Activated T-cell treated with anti-CD3 and anti-CD28 coated beads for 4 hours (primary cell): ENCODE measurements around the gene RPS8.
"Not testable (repeated sequence)": the region's sequence is repeated elsewhere in the genome, so short reads cannot be mapped to it uniquely, and the experiment has no call there.

Source experiments
- DNase-seq: peaks from one replicate; pipeline ENCODE4 v3.0.0-alpha.2; 2020

Gene RPS8

DNA sequence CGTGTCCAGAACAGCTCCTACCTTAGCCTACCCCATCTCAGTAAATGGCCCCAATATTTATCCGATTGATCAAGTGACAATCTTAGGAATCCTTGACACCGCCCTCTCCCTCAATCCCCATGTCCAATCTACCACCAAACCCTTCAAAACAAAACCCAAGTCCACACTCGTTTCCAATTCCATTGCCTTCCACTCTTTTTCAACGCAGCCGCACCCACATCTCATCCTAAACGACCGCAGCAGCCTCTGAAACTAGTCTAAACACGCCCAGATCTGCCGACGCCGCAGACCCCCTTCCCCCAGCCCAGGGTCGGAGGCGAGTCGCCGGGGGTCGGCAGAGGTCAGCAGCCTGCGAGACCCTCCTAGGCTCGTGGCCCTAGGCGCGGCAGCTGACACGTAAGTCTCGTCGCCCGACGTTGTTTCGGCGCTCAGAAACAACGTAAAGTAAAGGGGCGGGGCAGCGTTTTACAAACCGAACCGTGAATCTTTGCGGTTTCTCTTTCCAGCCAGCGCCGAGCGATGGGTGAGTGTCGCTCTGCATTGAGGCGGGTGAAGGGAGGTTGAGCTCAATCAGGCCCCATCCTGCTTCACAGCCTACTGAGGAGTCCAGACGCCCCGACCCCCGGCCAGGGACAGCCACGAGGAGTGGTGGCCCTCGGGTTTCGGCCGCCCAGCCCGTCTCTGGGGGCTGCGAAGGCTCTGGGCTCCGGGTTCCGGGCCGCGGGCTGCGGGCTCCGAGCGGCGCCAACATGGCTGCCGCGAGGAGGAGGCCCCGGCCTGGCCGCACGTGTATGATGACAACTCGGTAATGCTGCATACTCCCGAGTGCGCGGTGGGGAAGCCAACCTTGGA is at the start of gene RPS8:
TSS of gene RPS8 (plus strand) at position 463 of the 852 bp plus-strand sequence. CDS start at position 520, 57 bp downstream.
- peak; percentile 89 for DNase-seq

DNA sequence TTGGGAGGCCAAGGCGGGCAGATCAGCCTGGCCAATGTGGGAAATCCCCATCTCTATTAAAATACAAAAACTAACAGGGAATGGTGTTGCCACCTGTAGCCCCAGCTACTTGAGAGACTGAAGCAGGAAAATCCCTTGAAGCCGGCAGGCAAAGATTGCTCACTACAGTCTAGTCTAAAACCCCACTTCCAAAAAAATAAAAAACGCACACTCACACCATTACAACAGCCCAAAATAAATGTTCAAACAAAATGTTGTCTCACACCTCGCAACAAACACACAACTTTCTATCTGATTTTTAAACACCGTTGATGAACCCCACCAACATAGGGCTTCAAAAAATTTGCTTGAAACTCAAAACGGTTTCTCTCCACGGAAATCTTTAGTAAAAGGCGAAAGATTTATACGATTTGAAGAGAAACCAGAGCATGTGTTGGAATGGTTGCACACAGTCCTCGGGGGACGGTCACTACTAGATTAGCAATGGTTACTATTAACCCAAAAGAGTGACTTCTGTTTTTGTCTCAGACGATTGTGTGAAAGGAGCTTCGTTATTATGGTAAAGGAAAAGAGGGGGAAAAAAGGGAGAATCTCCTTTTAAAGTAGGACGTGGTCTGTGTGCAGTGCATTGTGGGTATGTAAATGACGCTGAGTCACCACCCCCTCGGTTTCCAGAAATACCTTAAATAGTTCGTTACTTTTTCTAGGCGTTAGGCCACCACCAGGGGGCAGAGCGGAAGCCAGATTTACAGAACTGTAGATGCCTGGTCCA is 44.4 kb upstream of the RPS8 start, which contains the start of gene RNU5D-1:
TSS of gene RNU5D-1 (minus strand) at position 430 of the 772 bp plus-strand sequence.
- peak; percentile 95 for DNase-seq

DNA sequence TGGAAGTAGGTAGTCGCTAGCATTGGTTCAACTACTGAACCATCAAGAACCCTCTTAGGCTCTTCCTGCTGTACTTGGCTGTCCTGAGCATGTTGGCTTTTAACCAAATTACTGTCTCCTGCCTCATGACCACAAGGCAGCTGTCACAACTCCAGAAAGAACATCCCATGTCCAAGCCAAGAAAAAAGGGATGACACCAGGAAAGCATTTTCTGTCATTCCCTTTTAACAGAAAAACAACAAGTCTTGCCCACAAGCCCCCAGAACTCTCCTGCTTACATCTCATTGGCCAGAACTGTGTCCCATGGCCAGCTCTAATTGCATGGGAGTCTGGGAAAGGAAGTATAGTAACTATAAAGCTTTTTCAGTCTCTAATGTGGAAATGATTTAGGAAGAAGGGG is 42.0 kb upstream of the RPS8 start:
- DNase-seq: no peak

DNA sequence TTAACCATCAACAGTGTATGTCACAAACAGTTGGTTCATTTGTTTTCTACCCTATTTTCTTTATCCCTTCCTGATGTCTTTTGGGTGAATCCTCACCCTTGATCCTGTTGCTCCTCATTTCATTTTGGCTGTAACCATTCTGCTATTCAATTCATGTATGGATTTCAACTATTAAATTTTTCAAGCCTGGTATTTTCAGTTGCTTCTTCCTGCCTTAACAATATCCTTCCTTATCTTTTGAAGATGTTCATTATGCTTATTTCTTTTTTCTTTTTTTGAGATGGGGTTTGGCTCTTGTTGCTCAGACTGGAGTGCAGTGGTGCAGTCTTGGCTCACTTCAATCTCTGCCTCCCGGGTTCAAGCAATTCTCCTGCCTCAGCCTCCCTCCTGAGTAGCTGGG is 41.6 kb upstream of the RPS8 start:
- no peak for DNase-seq

DNA sequence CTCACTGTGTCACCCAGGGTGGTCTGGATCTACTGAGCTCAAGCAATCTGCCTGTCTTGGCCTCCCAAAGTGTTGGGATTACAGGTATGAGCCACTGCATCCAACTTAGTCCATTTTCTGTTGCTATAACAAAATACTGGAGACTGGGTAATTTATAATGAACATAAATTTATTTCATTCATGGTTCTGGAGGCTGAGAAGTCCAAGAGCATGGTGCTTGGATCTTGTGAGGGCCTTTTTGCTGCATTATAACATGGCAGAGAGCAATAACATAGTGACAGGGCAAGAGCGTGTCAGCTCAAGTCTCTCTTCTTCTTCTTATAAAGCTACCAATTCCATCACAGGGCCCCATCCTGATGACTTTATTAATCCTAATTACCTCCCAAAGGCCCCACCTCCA is 39.3 kb upstream of the RPS8 start:
- no peak for DNase-seq

DNA sequence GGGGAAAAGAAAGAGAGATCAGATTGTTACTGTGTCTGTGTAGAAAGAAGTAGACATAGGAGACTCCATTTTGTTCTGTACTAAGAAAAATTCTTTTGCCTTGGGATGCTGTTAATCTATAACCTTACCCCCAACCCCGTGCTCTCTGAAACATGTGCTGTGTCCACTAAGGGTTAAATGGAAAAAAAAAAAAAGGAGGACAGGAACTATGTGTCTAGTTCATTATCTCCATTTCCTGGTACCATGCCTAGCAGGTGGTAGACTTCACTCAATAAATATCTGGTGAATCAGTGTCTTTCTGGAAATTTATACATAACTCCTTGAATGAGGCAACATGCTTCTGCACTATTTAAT is 36.4 kb upstream of the RPS8 start:
- DNase-seq: not testable (repeated sequence)

DNA sequence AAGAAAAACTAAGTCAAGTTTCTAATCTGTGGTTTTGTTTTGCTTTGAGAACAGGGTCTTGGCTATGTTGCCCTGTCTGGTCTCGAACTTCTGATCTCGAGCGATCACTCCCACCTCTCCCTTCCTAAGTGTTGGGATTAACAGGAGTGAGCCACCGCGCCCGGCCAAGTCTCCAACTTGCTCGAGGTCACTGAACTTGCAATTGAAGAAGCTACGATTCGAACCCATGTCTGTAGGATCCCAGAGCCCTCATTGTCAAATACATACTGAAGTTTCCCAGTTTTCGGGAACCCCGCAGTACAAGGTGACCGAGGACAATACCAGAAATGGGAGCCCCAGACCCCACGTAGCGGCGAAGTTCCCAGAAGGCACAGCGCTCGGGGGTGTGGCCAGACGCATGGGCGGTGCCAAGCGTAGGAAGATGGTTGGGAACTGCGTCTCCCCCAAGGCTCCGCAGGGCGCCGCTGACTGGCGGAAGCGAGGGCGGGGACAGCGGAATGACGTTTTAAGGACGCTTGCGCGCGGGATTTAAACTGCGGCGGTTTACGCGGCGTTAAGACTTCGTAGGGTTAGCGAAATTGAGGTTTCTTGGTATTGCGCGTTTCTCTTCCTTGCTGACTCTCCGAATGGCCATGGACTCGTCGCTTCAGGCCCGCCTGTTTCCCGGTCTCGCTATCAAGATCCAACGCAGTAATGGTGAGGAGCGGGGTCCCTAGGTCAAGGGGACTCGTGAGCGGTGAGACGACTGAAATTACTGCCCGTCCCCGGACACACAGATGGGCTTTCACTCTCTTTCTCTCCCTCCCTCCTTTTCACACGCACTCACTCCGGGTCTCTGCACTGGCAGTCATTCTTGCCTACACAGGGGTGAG is 35.8 kb upstream of the RPS8 start, which contains the start of gene KIF2C:
TSS of gene KIF2C (plus strand) at position 531 of the 872 bp plus-strand sequence. CDS start at position 627, 96 bp downstream.
- peak; percentile 96 for DNase-seq

DNA sequence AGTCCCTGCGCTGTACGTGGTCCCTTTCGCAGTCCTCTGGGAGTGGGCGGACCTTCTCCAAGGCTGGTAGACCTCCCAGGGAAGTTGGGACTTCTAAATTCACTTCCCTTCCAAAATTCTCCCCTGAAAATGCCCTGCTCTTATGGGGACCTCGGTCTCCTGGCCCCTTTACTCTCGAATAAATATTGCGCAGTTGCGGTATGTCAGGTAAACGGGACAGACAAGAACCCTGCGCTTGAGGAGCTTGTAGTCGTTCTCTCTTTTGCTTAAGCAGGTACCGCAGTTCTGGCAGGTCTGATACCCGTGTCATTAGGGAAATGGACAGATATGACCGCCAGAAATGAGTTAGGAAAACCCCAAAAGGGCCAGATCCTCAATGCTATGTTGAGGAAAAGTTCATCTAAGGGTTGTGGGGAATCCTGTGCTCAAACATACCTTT is 35.1 kb upstream of the RPS8 start:
- no peak for DNase-seq

DNA sequence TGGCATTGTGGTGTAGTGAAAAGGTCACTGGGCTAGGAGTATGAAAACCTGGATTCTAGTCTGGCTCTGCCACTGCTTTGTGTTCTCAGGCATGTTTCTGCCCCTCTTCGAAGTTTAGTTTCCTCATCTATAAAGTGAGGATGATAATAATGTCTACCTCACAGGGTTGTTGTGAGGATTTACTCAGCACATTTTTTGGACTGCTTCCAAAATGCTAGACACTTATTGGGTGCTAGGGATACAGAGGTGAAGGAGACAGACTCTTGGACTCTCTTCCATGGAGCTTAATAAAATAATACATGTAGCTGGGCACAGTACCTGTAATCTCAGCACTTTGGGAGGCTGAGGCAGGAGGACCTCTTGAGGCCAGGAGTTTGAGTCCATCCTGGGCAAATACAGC is 32.1 kb upstream of the RPS8 start:
- DNase-seq: no peak

DNA sequence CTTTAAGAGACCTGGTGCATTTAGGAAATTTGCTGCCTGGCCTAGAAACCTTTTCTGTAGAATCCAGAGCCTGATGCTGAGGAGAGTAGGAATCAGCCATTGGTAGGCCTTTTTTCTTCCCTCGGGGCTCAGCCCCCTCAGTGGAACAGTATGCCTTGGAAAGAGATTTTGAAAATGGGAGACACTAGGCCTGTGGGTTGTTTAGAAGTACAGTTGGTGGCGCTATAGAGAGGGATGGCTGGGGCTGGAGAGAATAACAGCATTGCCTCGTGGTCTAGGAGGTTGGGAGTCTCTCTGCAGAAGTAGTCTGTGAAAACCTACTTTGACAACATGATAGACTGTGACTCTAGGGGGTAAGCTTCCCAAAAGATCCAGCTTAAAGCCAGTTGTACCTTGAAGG is 27.5 kb upstream of the RPS8 start:
- no peak for DNase-seq

DNA sequence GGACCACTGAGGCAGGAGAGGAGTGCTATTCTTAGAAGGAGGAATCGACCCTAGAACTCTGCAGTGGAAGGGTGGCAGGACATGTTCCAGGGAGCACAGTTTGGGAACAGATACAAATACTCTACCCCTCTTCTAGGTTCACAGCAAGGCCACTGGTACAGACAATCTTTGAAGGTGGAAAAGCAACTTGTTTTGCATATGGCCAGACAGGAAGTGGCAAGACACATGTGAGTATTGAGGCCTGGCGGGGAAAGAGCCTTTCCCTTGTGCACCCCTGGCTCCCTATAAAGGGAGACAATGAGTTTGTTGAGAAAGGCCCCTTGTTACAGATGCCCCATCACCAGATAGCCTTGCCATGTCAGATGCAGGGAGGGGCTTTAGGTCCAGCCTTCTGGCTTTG is 17.9 kb upstream of the RPS8 start:
- DNase-seq: no peak

DNA sequence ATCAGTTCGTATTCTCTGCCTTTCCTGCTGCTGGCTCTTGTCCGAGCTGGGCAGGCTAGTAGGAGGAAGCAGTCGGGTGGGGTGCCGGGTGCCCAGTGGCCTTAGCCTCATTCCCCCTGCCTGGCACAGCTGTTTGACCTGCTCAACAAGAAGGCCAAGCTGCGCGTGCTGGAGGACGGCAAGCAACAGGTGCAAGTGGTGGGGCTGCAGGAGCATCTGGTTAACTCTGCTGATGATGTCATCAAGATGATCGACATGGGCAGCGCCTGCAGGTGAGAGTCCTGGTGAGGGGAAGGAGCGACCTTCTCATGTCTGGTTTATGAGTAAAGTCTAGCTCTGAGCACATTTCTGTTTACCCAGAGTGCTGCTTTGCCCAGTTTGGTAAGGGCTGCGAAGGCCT is 16.3 kb upstream of the RPS8 start:
- no peak for DNase-seq

DNA sequence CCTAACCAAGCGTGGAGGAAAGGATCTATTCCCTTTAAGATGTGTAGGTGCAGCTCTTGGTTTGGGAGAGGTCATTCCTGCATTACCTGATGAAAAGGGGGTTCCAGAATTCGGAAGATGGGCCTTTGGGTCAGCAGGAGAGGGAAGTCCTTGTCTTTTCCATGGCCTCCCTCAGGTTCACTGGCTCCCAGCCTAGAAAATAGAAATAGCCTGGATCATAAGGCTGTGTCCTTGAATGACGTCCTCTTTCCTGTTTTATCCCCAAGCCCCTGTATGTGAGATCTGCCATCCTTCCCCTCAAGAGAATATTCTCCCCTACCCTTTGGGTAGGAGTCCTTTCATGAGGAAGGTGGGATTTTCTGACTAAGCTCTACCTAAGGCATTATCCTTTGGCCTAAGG is 14.5 kb upstream of the RPS8 start:
- DNase-seq: no peak

DNA sequence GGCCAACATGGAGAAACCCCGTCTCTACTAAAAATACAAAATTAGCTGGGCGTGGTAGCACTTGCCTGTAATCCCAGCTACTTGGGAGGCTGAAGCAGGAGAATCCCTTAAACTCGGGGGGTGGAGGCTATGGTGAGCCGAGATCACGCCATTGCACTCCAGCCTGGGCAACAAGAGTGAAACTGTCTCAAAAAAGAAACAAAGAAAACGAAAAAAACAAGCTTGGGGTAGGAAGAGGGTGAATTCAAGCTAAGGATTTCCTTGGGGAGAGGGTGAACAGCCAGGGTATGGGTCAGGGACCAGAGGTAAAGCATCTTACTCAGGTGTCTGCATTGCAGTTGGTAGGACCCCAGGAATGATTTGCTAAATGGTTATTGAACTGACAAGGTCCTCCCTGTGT is 8.9 kb upstream of the RPS8 start:
- DNase-seq: not testable (repeated sequence)

DNA sequence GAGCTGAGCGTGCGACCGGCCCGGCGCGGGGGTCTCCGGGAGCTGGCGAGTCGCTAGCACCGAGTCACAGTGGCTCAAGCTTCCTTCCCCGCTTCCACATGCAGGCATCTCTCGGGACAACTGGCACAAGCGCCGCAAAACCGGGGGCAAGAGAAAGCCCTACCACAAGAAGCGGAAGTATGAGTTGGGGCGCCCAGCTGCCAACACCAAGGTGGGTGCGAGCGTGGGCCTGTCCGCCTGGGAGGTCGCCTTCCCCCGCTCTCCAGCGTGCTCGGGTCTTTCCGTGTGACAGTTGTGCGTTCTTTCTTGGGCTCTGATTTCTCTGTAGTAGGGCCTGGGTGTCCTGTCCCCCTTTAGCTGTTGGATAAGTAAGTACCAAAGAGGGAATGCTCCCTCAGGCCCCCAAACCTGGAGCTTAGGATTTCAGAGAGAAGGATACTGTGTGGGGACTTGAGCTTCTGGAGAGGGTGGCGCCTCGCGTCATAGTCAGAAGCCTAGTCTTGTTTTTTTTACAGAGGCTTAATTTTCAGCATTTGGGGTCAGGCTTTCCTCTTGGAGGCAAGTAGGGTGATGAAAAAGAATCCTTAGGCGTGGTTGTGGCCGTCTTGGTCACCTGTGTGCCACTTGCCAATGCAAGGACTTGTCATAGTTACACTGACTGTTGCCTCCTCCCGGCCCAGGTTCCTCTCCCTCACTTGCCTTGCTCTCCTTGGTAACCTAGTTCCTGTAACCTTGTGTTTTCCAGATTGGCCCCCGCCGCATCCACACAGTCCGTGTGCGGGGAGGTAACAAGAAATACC is 790 bp downstream of the RPS8 start:
- DNase-seq: peak; percentile 36

DNA sequence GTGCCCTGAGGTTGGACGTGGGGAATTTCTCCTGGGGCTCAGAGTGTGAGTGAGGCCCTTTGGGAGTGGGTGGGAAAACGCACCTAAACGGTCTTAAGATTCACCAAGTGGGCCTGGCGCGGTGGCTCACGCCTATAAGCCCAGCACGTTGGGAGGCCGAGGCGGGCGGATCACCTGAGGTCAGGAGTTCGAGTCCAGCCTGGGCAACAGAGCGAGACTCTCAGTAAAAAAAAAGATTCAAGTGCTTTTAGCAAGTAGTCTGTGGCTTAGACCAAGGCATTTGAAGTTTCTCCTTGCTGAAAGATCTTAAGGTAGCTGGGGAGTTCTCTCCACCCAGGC is 1.4 kb downstream of the RPS8 start:
- DNase-seq: no peak

DNA sequence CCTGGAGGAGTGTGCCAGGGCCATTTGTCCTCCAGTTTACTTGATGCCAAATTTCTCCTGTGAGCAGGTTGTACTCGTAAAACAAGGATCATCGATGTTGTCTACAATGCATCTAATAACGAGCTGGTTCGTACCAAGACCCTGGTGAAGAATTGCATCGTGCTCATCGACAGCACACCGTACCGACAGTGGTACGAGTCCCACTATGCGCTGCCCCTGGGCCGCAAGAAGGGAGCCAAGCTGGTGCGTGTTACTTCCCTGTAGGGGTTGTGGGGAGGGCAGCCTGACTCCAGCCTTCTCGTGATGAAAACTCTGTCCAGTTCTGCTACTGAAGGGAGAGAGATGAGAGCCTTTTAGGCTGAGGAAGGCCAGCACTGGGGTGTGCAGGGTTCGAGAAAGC is 2.2 kb downstream of the RPS8 start:
- DNase-seq: no peak

DNA sequence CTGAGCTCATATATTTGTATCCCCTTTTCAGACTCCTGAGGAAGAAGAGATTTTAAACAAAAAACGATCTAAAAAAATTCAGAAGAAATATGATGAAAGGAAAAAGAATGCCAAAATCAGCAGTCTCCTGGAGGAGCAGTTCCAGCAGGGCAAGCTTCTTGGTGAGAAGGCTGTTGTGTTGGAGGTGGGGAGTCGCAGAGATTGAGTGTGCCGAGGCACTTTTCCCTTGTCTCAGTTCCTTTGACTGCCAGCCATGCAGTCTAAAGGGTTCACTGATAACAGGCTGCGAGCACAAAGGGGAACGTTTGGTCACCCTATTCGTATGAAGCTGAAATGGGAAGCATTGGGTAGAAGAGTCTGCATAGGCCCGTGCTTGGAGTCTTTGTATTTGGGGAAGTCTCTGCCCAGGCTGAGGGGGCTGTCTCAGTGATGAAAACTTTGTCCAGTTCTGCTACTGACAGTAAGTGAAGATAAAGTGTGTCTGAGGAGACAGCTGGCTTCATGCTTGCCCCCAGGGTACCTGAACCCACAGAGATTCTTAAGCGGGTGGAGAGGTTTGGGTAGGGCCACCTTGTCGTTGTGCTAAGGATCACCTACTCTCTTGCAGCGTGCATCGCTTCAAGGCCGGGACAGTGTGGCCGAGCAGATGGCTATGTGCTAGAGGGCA is 2.8 kb downstream of the RPS8 start:
- DNase-seq: no peak

DNA sequence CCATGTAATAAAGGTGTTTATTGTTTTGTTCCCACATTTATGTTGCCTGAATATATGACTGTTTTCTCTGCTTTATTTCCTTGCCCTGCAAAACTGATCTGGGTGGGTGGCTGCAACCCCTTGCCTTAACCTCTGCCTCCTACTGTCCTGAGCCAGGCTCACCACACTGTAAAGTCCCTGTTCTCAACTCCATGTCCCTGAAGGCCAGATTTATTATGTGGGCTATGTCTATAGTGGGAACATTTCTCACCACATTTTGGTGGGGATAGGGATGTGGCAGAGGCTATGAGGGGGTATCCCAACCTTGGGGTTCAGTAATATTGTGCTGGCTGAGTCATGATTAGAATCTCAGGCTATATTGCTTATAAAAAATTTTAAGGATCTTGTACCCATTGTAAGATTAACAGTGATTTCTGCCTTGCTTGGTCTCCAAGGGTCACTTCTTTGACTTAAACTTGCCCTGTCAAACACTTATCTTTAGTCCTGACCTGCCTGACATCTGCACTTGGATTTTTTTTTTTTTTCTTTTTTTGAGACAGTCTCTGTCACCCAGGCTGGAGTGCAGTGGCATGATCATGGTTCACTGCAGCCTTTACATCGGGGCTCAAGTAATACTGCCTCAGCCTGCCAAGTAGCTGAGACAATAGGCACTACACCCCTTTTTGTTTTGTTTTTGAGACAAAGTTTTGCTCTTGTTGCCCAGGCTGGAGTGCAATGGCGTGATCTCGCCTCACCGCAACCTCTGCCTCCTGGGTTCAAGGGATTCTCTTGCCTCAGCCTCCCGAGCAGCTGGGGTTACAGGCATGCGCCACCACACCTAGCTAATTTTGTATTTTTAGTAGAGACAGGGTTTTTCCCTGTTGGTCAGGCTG is 3.6 kb downstream of the RPS8 start:
- DNase-seq: no peak

DNA sequence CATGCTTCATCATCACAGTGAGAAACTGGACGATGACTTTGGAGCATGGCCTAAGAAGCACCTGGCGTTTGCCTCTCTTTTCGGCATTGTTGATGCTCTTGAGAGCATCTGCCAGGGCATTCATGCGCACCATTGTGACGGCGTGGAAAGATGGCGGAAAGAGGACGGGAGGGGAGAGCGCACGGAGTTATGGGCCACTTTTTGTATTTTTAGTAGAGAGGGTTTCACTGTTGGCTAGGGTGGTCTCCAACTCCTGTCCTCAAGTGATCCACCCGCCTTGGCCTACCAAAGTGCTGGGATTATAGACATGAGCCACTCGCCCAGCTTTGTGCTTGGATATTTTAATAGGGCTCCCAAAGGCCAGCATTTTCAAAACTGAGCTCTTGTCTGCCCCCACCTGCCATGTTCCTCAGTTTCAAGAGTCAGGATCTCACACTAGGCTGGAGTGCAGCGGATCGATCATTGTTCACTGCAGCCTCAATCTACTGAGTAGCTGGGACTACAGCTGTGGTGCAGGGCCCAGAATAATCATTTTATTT is 5.3 kb downstream of the RPS8 start:
- DNase-seq: no peak
